ENCODE results near the gene PRKACA.

Gene PRKACA

GRCh38 chr19:14117668-14118164 is at the start of gene PRKACA:
TSS of gene PRKACA (minus strand) at chr19:14117762. CDS start at chr19:14117547, 215 bp downstream.
- DNase-seq (ENCODE audit: low read depth in 2 of 2): peak; percentile 97 to 99

- no peak for DNase-seq (ENCODE audit: low read depth in 2 of 2)
Observed at GRCh38 chr19:14166999-14167575, 49.5 kb upstream of the PRKACA start.

- no peak for DNase-seq (ENCODE audit: low read depth in 2 of 2)
Observed at GRCh38 chr19:14165990-14166830, 48.6 kb upstream of the PRKACA start.

GRCh38 chr19:14164724-14165493 is 47.3 kb upstream of the PRKACA start:
- no peak for DNase-seq (ENCODE audit: low read depth in 2 of 2)

GRCh38 chr19:14164082-14164481 is 46.5 kb upstream of the PRKACA start:
- DNase-seq (ENCODE audit: low read depth in 2 of 2): no peak

GRCh38 chr19:14162871-14163297 is 45.3 kb upstream of the PRKACA start:
- DNase-seq (ENCODE audit: low read depth in 2 of 2): no peak

- no peak for DNase-seq (ENCODE audit: low read depth in 2 of 2)
Observed at GRCh38 chr19:14161305-14161704, 43.7 kb upstream of the PRKACA start.

GRCh38 chr19:14160017-14160703 is 42.6 kb upstream of the PRKACA start:
- DNase-seq (ENCODE audit: low read depth in 2 of 2): no peak

- no peak for DNase-seq (ENCODE audit: low read depth in 2 of 2)
Observed at GRCh38 chr19:14159059-14159458, 41.5 kb upstream of the PRKACA start.

- DNase-seq (ENCODE audit: low read depth in 2 of 2): no peak
Observed at GRCh38 chr19:14158276-14159023, 40.9 kb upstream of the PRKACA start.

- no peak for DNase-seq (ENCODE audit: low read depth in 2 of 2)
Observed at GRCh38 chr19:14156971-14157717, 39.6 kb upstream of the PRKACA start.

GRCh38 chr19:14156122-14156521 is 38.6 kb upstream of the PRKACA start:
- DNase-seq (ENCODE audit: low read depth in 2 of 2): no peak

- no peak for DNase-seq (ENCODE audit: low read depth in 2 of 2)
Observed at GRCh38 chr19:14155371-14155770, 37.8 kb upstream of the PRKACA start.

GRCh38 chr19:14152713-14153112 is 35.2 kb upstream of the PRKACA start:
- no peak for DNase-seq (ENCODE audit: low read depth in 2 of 2)

- no peak for DNase-seq (ENCODE audit: low read depth in 2 of 2)
Observed at GRCh38 chr19:14150770-14151661, 33.5 kb upstream of the PRKACA start.

- no peak for DNase-seq (ENCODE audit: low read depth in 2 of 2)
Observed at GRCh38 chr19:14150041-14150769, 32.6 kb upstream of the PRKACA start.

- no peak for DNase-seq (ENCODE audit: low read depth in 2 of 2)
Observed at GRCh38 chr19:14149509-14149994, 32.0 kb upstream of the PRKACA start.

- no peak for DNase-seq (ENCODE audit: low read depth in 2 of 2)
Observed at GRCh38 chr19:14148751-14149410, 31.3 kb upstream of the PRKACA start.
